HepG2 (cell line): ENCODE data around the gene SYNPR. TPM values are rescaled to one million over a fixed set of nuclear protein-coding genes. Genes with fewer than 3 reads are reported as not detected.
A peak's percentile ranks its signal among the peaks of the same experiment; 100 is the strongest.

Experiments
- ATAC-seq: fragments of 200-7000 bp; cut with Tn5 transposase; 3 replicates; pipeline ENCODE4 v1.9.1; 2020; ENCODE audit warnings: mild to moderate bottlenecking, moderate library complexity
- Bru-seq: library from RNA; stranded (reverse); fragments of 400-500 nt; gene quantifications from one replicate; lab custom pipeline; 2021; lab: Mats Ljungman, UMichigan
- BruChase-seq, 2 experiments: library from RNA; stranded (reverse); fragments of 400-500 nt; gene quantifications; one replicate each; lab custom pipeline; 2021; lab: Mats Ljungman, UMichigan
- BruUV-seq: library from RNA; stranded (reverse); fragments of 400-500 nt; replicated peaks from 2 replicates; lab custom pipeline; 2021; lab: Mats Ljungman, UMichigan
- CTCF ChIA-PET: fragments of 300-600 bp; formaldehyde crosslinking; extraction: SDS; loops from one replicate; lab custom pipeline; 2021; ENCODE audit warnings: low total read pairs, inconsistent platforms, low intra/inter-chr PET ratio; lab: Yijun Ruan, JAX
- POLR2A ChIA-PET: fragments of 350-600 bp; sonication (Branson Sonifier 250); formaldehyde crosslinking; loops from one replicate; lab custom pipeline; 2020; ENCODE audit warnings: antibody characterized with exemption, inconsistent platforms; lab: Yijun Ruan, JAX
- DNase-seq: peaks from one replicate; pipeline ENCODE4 v3.0.0-alpha.2; 2015; ENCODE audit warnings: low spot score
- FAIRE-seq: peaks from 3 replicates; lab custom pipeline; 2011; peaks lifted over from hg19 to GRCh38; lab: Jason Lieb, UNC
- H2AFZ ChIP-seq: one replicate; pipeline ENCODE4 v1.6.1; 2011; ENCODE audit warnings: low read length, inconsistent platforms
- H3K27ac ChIP-seq: fragments of 300-600 bp; 3 replicates; pipeline ENCODE4 v1.8.0; 2011; ENCODE audit warnings: mixed run types, mild to moderate bottlenecking, mixed read lengths, low read length, inconsistent platforms; ENCODE audit not compliant: insufficient read depth; ENCODE audit errors: extremely low read length
- H3K27me3 ChIP-seq, 2 experiments: fragments of 200-600 bp in 1 of 2; 2 replicates in 1 of 2; 3 replicates in 1 of 2; pipeline versions ENCODE4 v1.6.0 to v1.8.0; 2011; ENCODE audit warnings: low read length in 2 of 2, mild to moderate bottlenecking in 2 of 2, moderate library complexity in 2 of 2, inconsistent platforms in 1 of 2; ENCODE audit not compliant: insufficient read depth in 2 of 2, control insufficient read depth in 1 of 2
- H3K36me3 ChIP-seq, 2 experiments: fragments of 200-600 bp in 1 of 2; replicated peaks in 1 of 2; 2 replicates in 1 of 2; 3 replicates in 1 of 2; pipeline versions ENCODE4 v1.5.1 to v1.8.0; 2011; ENCODE audit warnings: low read length in 2 of 2, inconsistent platforms in 1 of 2; ENCODE audit not compliant: insufficient read depth in 2 of 2, control insufficient read depth in 1 of 2
- H3K4me1 ChIP-seq: 2 replicates; pipeline ENCODE4 v1.5.1; 2012; ENCODE audit warnings: low read length, inconsistent platforms; ENCODE audit not compliant: insufficient read depth
- H3K4me2 ChIP-seq: 2 replicates; pipeline ENCODE4 v1.6.0; 2011; ENCODE audit warnings: low read depth, low read length, inconsistent platforms
- H3K4me3 ChIP-seq, 3 experiments: fragments of 200-600 bp in 1 of 3; sonication (generic), shearing (Covaris generic) in 1 of 3; replicated peaks in 1 of 3; 2 replicates each; pipeline ENCODE4 v1.5.1; 2011 to 2016; ENCODE audit warnings: low read length in 3 of 3, inconsistent platforms in 2 of 3, low read depth in 2 of 3, mild to moderate bottlenecking in 2 of 3, control low read depth in 1 of 3, mixed read lengths in 1 of 3; ENCODE audit not compliant: insufficient read depth in 1 of 3
- H3K79me2 ChIP-seq: one replicate; pipeline ENCODE4 v1.6.1; 2011; ENCODE audit warnings: low read length, inconsistent platforms; ENCODE audit not compliant: insufficient read depth
- H3K9ac ChIP-seq: 2 replicates; pipeline ENCODE4 v1.6.0; 2011; ENCODE audit warnings: mild to moderate bottlenecking, low read depth, low read length, inconsistent platforms; ENCODE audit not compliant: insufficient read depth
- H3K9me3 ChIP-seq: 2 replicates; pipeline ENCODE4 v1.5.1; 2012; ENCODE audit warnings: mild to moderate bottlenecking, low read length
- H4K20me1 ChIP-seq: 2 replicates; pipeline ENCODE4 v1.6.0; 2011; ENCODE audit warnings: inconsistent platforms, mild to moderate bottlenecking, low read length, moderate library complexity; ENCODE audit not compliant: insufficient read depth
- FOSL1 ChIP-seq: sonication (generic); formaldehyde crosslinking; IDR thresholded peaks from 2 replicates; pipeline ENCODE4 v1.9.0; 2021; ENCODE audit warnings: missing genetic modification reagents, borderline replicate concordance
- JARID2 ChIP-seq: sonication (generic); formaldehyde crosslinking; IDR thresholded peaks from 2 replicates; pipeline ENCODE4 v1.8.1; 2023; ENCODE audit warnings: missing genetic modification reagents, inconsistent platforms; ENCODE audit not compliant: insufficient replicate concordance
- REPIN1 ChIP-seq: sonication (generic); formaldehyde crosslinking; IDR thresholded peaks from 2 replicates; pipeline ENCODE4 v1.8.0; 2022; ENCODE audit warnings: missing genetic modification reagents, low read depth, mild to moderate bottlenecking, borderline replicate concordance
- RFX1 ChIP-seq: fragments of 450-650 bp; IDR thresholded peaks from 2 replicates; pipeline ENCODE4 v1.6.1; 2017
- SALL1 ChIP-seq: sonication (generic); formaldehyde crosslinking; IDR thresholded peaks from 2 replicates; pipeline ENCODE4 v1.8.0; 2022; ENCODE audit warnings: mild to moderate bottlenecking, missing genetic modification reagents
- SIX4 ChIP-seq: sonication (generic); formaldehyde crosslinking; IDR thresholded peaks from 2 replicates; pipeline ENCODE4 v1.4.0; 2020; ENCODE audit warnings: missing genetic modification reagents
- XBP1 ChIP-seq: sonication (generic); formaldehyde crosslinking; IDR thresholded peaks from 2 replicates; pipeline ENCODE4 v1.5.0; 2020; ENCODE audit warnings: missing genetic modification reagents
- XRCC5 ChIP-seq: fragments of 200-400 bp; formaldehyde crosslinking; optimal IDR thresholded peaks from 2 replicates; pipeline ENCODE3; 2017; ENCODE audit warnings: mild to moderate bottlenecking, low read length
- ZEB1 ChIP-seq: IDR thresholded peaks from 2 replicates; pipeline ENCODE4 v1.6.1; 2012; ENCODE audit warnings: mild to moderate bottlenecking, low read depth, inconsistent platforms; ENCODE audit not compliant: insufficient replicate concordance
- ZNF607 ChIP-seq: sonication (generic); formaldehyde crosslinking; IDR thresholded peaks from 2 replicates; pipeline ENCODE4 v1.5.1; 2020; ENCODE audit warnings: missing genetic modification reagents, mild to moderate bottlenecking, borderline replicate concordance
- ZSCAN21 ChIP-seq: sonication (generic); formaldehyde crosslinking; IDR thresholded peaks from 2 replicates; pipeline ENCODE4 v1.8.0; 2022; ENCODE audit warnings: mild to moderate bottlenecking, missing genetic modification reagents, moderate library complexity, borderline replicate concordance
- WGBS: methylation state at CpG from one replicate; pipeline ENCODE4 v1.1.6; 2017; ENCODE audit warnings: low lambda C conversion rate; 5-methylcytosine and 5-hydroxymethylcytosine counted together
- in situ Hi-C: cut with HindIII; loops from 2 replicates; pipeline ENCODE4 v1.10.0; 2017; ENCODE audit warnings: low pct_unique_long_range_greater_than_20kb; ENCODE audit not compliant: extremely low pct_ligation_motif_present
- intact Hi-C: fragments of 100-400 bp; cut with micrococcal nuclease; formaldehyde crosslinking; loops from one replicate; pipeline ENCODE4 v1.10.0; 2022; ENCODE audit not compliant: unreplicated experiment
- long read RNA-seq, 2 experiments: library from RNA in 1 of 2; library from polyadenylated mRNA in 1 of 2; stranded (forward) in 1 of 2; unstranded in 1 of 2; transcript quantifications; one replicate each; pipeline ENCODE4 v2.0.0, GENCODE V29; 2019 to 2022
- polyA minus RNA-seq, 3 experiments: library from RNA; depleted of rRNA, polyadenylated mRNA; stranded (reverse); fragments of >200 nt; gene quantifications; 2 replicates each; pipeline ENCODE4 v1.2.3, GENCODE V29; 2011; ENCODE audit warnings: low replicate concordance in 1 of 3
- polyA plus RNA-seq, 8 experiments: library from polyadenylated mRNA; depleted of rRNA in 3 of 8; stranded (reverse) in 7 of 8; unstranded in 1 of 8; fragments of >200 nt; fragmentation: Illumina TruSeq in 4 of 8; extraction: Trizol in 4 of 8; gene quantifications; 2 replicates each; pipeline versions ENCODE4 v1.2.1 to v1.2.3, GENCODE V29; 2011 to 2016; ENCODE audit warnings: low read depth in 4 of 8, missing spikeins in 1 of 8, mixed read lengths in 1 of 8; ENCODE audit not compliant: insufficient read depth in 1 of 8
- total RNA-seq, 5 experiments: library from RNA; depleted of rRNA; stranded (reverse); fragments of >200 nt; fragmentation: Illumina TruSeq; extraction: Trizol; gene quantifications; 2 replicates each; pipeline ENCODE4 v1.2.3, GENCODE V29; 2016; ENCODE audit warnings: low read depth in 1 of 5
- TF ChIP-seq, protein P1 (sequence below): sonication (generic); formaldehyde crosslinking; conservative IDR thresholded peaks from 2 replicates; pipeline ENCODE4 v1.8.0; 2022; ENCODE audit warnings: mild to moderate bottlenecking, moderate library complexity, missing genetic modification reagents
- TF ChIP-seq, protein P2 (sequence below): sonication (generic); formaldehyde crosslinking; IDR thresholded peaks from 2 replicates; pipeline ENCODE4 v1.5.1; 2020; ENCODE audit warnings: mild to moderate bottlenecking, missing genetic modification reagents, borderline replicate concordance

SYNPR gene
- 0.04 TPM in 1 of 2 replicates, not detected in the other for total RNA-seq (2016; rRNA removed; fragmentation: Illumina TruSeq; extraction: Trizol)
- not detected in 2 replicates for total RNA-seq (2016; cell fraction: cytosol; rRNA removed; fragmentation: Illumina TruSeq; extraction: Trizol; ENCODE audit: low read depth)
- total RNA-seq (2016; cell fraction: insoluble cytoplasmic fraction; rRNA removed; fragmentation: Illumina TruSeq; extraction: Trizol): not detected in 2 replicates
- not detected in 2 replicates for total RNA-seq (2016; cell fraction: membrane; rRNA removed; fragmentation: Illumina TruSeq; extraction: Trizol)
- not detected in 2 replicates for total RNA-seq (2016; cell fraction: nucleus; rRNA removed; fragmentation: Illumina TruSeq; extraction: Trizol)
- polyA plus RNA-seq (2011; rRNA removed): not detected in 2 replicates
- polyA plus RNA-seq (2011; cell fraction: cytosol; rRNA removed): not detected in 2 replicates
- polyA plus RNA-seq (2011; cell fraction: nucleus; rRNA removed): not detected in 2 replicates
- polyA plus RNA-seq (2012): not detected in 2 replicates
- polyA plus RNA-seq (2016; cell fraction: cytosol; fragmentation: Illumina TruSeq; extraction: Trizol; ENCODE audit: low read depth): not detected in 2 replicates
- polyA plus RNA-seq (2016; cell fraction: insoluble cytoplasmic fraction; fragmentation: Illumina TruSeq; extraction: Trizol; ENCODE audit: low read depth): not detected in 2 replicates
- not detected in 2 replicates for polyA plus RNA-seq (2016; cell fraction: membrane; fragmentation: Illumina TruSeq; extraction: Trizol; ENCODE audit: low read depth)
- polyA plus RNA-seq (2016; cell fraction: nucleus; fragmentation: Illumina TruSeq; extraction: Trizol; ENCODE audit: insufficient read depth, low read depth): not detected in 2 replicates
- polyA minus RNA-seq (2011; rRNA and poly(A)+ RNA removed; ENCODE audit: low replicate concordance): not detected in 2 replicates
- polyA minus RNA-seq (2011; cell fraction: cytosol; rRNA and poly(A)+ RNA removed): not detected in 2 replicates
- polyA minus RNA-seq (2011; cell fraction: nucleus; rRNA and poly(A)+ RNA removed): not detected in 2 replicates
- percentile 3 among the genes with signal in this experiment for Bru-seq, nascent RNA
- BruChase-seq, experiment 1, labeled RNA remaining after a 6-hour chase: percentile 2 among the genes with signal in this experiment
- BruChase-seq, experiment 2, labeled RNA remaining after a 2-hour chase: percentile 2 among the genes with signal in this experiment
- long read RNA-seq, experiment 1: 0 reads
- long read RNA-seq, experiment 2: 0 reads

DNA sequence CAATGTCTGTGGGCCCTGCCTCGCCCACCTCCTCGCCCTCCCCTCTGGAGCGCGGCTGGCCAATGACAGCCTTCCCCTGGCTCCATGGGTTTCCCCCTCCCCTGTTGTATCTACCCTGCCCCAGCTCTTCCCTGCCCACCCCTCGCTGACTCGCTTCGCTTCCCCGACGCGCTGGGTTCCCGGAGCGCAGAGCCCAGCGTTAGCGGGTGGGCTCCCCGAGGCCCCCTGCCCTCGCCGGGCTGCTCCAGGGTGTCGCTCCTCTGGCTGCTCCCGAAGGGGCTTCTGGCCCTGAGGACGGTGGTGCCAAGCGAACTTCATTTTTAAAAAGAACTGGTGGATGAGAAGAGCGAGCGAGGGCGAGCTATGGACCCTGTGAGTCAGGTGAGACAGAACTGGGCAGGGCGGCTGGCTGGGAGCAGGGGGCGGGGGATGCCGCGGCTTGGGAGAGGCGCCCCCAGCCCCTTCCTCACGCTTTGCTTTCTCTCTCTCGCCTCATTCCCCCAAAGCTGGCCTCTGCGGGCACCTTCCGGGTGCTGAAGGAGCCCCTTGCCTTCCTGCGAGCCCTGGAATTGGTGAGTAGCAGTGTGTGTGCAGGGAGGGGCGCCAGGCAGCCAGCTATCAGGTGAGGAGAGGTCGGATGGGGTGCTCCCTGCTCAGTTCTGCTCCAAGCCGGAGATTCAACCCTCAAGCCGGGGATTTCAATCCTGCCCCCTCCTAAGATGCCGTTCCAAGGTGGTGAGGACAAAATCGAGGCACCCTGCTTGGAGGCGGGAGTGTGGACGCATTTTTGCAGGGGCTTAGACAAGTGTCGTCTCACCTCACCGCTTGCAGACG is at the start of gene SYNPR:
Gene SYNPR (plus strand): TSS at position 138 of the 834 bp plus-strand sequence.
- Histone ChIP-seq H4K20me1 (no peaks in the 10 kb centered on the region), H3K4me3 (no peak within 1 kb of the TSS), H3K9me3 (no peaks in the 10 kb centered on the region), H3K9ac (no peak within 1 kb of the TSS), H2AFZ (no peak within 1 kb of the TSS), H3K4me2 (no peak within 1 kb of the TSS)
- no peak for ATAC-seq
- TF ChIP-seq ZSCAN21 (no peak), SALL1 (CRISPR knock-in tag) (no peak), XRCC5 (no peak), FOSL1 (CRISPR knock-in tag) (no peak), SIX4 (CRISPR knock-in tag) (no peak), JARID2 (CRISPR knock-in tag) (no peak), XBP1 (no peak), REPIN1 (no peak), ZEB1 (no peak), RFX1 (no peak), ZNF607 (no peak)
- TF ChIP-seq, protein P1, sequence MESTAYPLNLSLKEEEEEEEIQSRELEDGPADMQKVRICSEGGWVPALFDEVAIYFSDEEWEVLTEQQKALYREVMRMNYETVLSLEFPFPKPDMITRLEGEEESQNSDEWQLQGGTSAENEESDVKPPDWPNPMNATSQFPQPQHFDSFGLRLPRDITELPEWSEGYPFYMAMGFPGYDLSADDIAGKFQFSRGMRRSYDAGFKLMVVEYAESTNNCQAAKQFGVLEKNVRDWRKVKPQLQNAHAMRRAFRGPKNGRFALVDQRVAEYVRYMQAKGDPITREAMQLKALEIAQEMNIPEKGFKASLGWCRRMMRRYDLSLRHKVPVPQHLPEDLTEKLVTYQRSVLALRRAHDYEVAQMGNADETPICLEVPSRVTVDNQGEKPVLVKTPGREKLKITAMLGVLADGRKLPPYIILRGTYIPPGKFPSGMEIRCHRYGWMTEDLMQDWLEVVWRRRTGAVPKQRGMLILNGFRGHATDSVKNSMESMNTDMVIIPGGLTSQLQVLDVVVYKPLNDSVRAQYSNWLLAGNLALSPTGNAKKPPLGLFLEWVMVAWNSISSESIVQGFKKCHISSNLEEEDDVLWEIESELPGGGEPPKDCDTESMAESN (CRISPR knock-in tag): no peak
- TF ChIP-seq, protein P2, sequence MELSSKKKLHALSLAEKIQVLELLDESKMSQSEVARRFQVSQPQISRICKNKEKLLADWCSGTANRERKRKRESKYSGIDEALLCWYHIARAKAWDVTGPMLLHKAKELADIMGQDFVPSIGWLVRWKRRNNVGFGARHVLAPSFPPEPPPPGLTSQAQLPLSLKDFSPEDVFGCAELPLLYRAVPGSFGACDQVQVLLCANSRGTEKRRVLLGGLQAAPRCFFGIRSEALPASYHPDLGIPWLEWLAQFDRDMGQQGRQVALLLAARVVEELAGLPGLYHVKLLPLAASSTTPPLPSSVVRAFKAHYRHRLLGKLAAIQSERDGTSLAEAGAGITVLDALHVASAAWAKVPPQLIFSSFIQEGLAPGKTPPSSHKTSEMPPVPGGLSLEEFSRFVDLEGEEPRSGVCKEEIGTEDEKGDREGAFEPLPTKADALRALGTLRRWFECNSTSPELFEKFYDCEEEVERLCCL: no peak
- TF ChIP-seq, all 625 proteins: peak for 0
- FAIRE-seq (no peak), DNase-seq (no peak)
- Histone ChIP-seq H3K4me1 (no peaks in the 10 kb centered on the region), H3K27ac (no peak within 1 kb of the TSS), H3K36me3 (no peaks in the 10 kb centered on the region), H3K79me2 (no peaks in the 10 kb centered on the region), H3K27me3 (peaks cover 0 to 21% of the 10 kb centered on the region in 2 experiments; a peak in 3 of 5 replicates)
- in situ Hi-C loops: no loop called here
- intact Hi-C loops: no loop called here
- ChIA-PET CTCF (no interaction called here), POLR2A (no interaction called here)
- no TSS peak for BruUV-seq
- WGBS: 11% methylated on average over 6 of the region's 45 CpGs
